ENCODE data around the gene CDKL2.
"Not testable (repeated sequence)": the region's sequence is repeated elsewhere in the genome, so short reads cannot be mapped to it uniquely, and the experiment has no call there.

The CDKL2 gene

DNA sequence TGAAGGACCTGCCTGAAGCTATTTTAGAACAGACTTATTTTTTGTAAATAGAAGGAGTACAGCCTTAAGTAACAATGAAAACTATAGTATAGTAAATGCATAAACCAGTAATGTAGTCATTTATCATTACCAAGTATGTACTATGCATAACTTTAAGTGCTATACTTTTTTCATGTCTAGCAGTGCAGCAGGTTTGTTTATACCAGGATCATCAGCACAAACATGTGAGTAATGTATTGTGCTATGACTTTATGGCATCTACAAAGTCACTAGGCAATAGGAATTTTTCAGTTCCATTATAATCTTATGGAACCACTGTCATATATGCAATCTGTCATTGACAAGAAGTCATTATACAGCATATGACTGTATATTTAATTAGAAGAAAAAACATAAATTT is 77.9 kb downstream of the CDKL2 start:
- DNase-seq (ENCODE audit: low read depth): no peak

DNA sequence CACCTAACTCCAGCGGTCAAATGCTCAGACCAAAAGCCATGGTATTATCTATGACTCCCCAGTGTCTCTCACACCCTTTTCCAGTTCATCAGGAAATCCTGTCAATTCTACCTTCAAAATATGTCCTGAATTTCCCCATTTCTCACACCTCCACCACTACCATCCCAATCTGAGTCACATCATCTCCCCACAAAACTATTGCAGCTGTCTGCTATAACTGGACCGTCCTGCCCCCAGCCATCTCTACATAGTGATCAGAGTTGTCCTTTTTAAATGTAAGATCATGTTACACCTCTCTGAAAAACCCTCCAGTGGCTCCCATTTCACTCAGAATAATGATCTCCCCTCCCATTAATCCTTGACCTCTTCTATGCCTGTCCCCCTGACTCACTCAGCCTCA is 81.3 kb downstream of the CDKL2 start:
- no peak for DNase-seq (ENCODE audit: low read depth)

DNA sequence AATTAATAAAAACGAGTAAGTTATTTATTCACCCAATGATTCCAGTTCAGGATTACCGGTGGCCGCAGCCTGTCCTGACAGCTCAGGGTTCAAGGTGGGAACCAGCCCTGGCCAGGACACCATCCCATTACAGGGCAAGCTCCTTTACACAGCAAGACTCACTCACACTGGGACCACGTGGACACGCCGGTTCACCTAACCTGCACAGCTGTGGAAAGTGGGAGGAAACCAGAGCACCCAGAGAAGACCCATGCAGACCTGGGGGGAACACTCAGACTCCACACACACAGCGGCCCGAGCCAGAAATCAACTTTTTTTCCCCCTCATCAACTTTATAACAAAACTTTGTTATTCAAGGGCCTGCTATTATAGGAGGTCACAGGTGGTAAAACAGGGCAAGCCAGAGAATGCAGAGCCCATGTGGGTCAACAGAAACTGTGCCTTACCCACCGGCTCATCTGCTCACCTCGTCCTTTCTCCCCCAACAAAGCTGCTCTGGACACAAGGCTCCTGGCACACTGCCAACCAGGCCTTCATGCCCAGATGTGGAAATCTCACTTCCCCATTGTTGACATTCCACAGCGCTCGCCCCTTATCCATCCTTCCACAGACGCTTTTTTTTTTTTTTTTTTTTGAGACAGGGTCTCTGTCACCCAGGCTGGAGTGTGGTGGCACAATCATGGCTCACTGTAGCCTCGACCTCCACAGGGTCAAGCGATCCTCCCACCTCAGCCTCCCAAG is 82.5 kb downstream of the CDKL2 start:
- DNase-seq (ENCODE audit: low read depth): no peak

GRCh38 chr4:75545526-75545925 is 84.8 kb downstream of the CDKL2 start:
- no peak for DNase-seq (ENCODE audit: low read depth)

DNA sequence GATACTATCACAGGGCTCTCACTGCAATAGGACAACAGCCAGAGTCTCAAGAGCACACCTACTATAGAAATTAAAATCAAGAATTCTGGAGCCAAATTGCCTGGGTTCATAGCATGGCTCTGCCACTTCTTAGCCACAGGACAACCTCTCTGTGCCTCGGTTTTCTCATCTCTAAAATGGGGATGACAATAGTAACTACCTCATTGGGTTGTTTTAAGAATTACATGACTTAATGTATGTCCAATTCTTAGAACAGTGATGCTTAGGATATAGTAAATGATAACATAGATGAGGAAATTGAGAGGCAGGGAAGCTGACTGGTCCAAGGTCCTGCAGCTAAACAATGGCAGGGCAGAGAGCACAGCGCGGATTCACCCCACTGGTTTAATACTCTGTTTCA is 85.5 kb downstream of the CDKL2 start:
- DNase-seq (ENCODE audit: low read depth): no peak

GRCh38 chr4:75544220-75544619 is 86.1 kb downstream of the CDKL2 start:
- DNase-seq (ENCODE audit: low read depth): not testable (repeated sequence)

GRCh38 chr4:75542824-75543223 is 87.5 kb downstream of the CDKL2 start:
- DNase-seq (ENCODE audit: low read depth): no peak

- DNase-seq (ENCODE audit: low read depth): not testable (repeated sequence)
Measured at GRCh38 chr4:75537308-75537707, 93.0 kb downstream of the CDKL2 start.

DNA sequence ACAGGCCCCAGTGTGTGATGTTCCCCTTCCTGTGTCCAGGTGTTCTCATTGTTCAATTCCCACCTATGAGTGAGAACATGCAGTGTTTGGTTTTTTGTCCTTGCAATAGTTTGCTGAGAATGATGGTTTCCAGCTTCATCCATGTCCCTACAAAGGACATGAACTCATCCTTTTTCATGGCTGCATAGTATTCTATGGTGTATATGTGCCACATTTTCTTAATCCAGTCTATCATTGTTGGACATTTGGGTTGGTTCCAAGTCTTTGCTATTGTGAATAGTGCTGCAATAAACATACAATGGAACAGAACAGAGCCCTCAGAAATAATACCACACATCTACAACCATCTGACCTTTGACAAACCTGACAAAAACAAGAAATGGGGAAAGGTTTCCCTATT is 96.4 kb downstream of the CDKL2 start:
- not testable (repeated sequence) for DNase-seq (ENCODE audit: low read depth)

- not testable (repeated sequence) for DNase-seq (ENCODE audit: low read depth)
Measured at GRCh38 chr4:75533339-75533887, 96.9 kb downstream of the CDKL2 start.

GRCh38 chr4:75531536-75532143 is 98.7 kb downstream of the CDKL2 start:
- not testable (repeated sequence) for DNase-seq (ENCODE audit: low read depth)

- no peak for DNase-seq (ENCODE audit: low read depth)
Measured at GRCh38 chr4:75530556-75531322, 99.6 kb downstream of the CDKL2 start.

Measured in stimulated activated CD4-positive, alpha-beta T cell treated with anti-CD3 and anti-CD28 coated beads, Interleukin-2, amount 100 ng/mL, for 4 hours (primary cell).